Renal cortical epithelial cell (primary cell): ENCODE measurements around the gene FRG1. TPM values are rescaled to one million over a fixed set of nuclear protein-coding genes. Genes with fewer than 3 reads are reported as not detected.
"Not testable (repeated sequence)": the region's sequence is repeated elsewhere in the genome, so short reads cannot be mapped to it uniquely, and the experiment has no call there.

Experiments
- DNase-seq: peaks from one replicate; pipeline ENCODE4 v3.0.0-alpha.2; 2011; ENCODE audit warnings: low read depth
- total RNA-seq: library from RNA; depleted of rRNA; stranded (reverse); fragments of >200 nt; gene quantifications from 2 replicates; pipeline ENCODE4 v1.2.3, GENCODE V29; 2014

The FRG1 gene
- total RNA-seq, 1 donor from 2014 or later = 42.8 TPM

GRCh38 chr4:189985651-189986243 lies 45.1 kb downstream of the FRG1 start:
- peak; percentile 64 for DNase-seq

GRCh38 chr4:189988877-189989431 lies 48.3 kb downstream of the FRG1 start:
- no peak for DNase-seq

GRCh38 chr4:189989941-189990340 lies 49.3 kb downstream of the FRG1 start:
- DNase-seq = not testable (repeated sequence)

Other genes starting within 250 kb of the FRG1 start
- not detected in 2 replicates for gene FRG2, start 86.4 kb downstream of the FRG1 start, total RNA-seq
- not detected in 2 replicates for gene DBET, start 123.6 kb downstream of the FRG1 start, total RNA-seq
- gene DUX4, start 232.9 kb downstream of the FRG1 start, total RNA-seq = not detected in 2 replicates